HG03103 (cell line): Measurements from ENCODE around the gene CARM1.
"Not testable (repeated sequence)": the region's sequence is repeated elsewhere in the genome, so short reads cannot be mapped to it uniquely, and the experiment has no call there.

Experiments
- ATAC-seq: cut with Tn5 transposase; IDR thresholded peaks from one replicate; pipeline ENCODE4 v1.9.1; 2021; ENCODE audit warnings: low read depth; ENCODE audit not compliant: unreplicated experiment

The CARM1 gene

GRCh38 chr19:10870955-10871603 is at the start of gene CARM1:
TSS of gene CARM1 (plus strand) at chr19:10871553. CDS start at chr19:10871703, 150 bp downstream.
- peak; percentile 66 for ATAC-seq

- no peak for ATAC-seq
Observed at GRCh38 chr19:10823690-10824089, 47.7 kb upstream of the CARM1 start.

- no peak for ATAC-seq
Observed at GRCh38 chr19:10826231-10826630, 45.1 kb upstream of the CARM1 start.

- ATAC-seq: no peak
Observed at GRCh38 chr19:10826846-10827245, 44.5 kb upstream of the CARM1 start.

DNA sequence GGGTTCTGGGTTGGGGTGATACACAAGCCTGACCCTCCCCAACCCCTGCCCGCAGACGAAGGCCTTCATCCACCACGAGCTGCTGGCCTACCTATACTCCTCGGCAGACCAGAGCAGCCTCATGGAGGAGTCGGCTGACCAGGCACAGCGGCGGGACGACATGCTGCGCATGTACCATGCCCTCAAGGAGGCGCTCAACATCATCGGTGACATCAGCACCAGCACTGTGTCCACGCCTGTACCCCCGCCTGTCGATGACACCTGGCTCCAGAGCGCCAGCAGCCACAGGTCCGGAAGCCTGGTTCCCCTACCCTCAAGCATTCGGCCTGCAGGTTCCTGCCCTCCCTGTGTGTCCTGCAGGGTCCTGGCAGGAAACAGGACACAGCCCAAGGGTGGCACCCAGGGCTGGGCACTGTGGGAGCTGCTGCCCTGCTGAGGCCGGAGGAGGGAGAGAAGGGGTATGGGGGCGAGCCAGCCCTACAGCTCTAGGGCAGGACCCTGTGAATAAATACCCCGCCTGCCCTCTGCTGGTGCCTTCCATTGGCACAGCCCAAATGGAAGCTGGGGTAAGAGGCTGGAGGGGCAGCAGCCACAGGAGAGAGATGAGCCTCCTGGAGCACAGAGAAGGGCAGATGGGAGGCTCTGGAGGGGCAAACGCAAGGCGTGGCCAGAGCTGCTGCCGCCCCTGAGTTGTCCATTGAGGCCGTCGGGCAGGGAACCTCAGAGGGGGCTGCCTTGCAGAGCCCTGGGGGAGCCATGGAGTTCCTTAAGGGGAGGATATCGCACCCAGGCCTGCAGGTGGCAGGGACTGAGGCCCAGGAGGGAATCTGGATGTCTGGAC is 42.2 kb upstream of the CARM1 start:
- ATAC-seq: no peak

DNA sequence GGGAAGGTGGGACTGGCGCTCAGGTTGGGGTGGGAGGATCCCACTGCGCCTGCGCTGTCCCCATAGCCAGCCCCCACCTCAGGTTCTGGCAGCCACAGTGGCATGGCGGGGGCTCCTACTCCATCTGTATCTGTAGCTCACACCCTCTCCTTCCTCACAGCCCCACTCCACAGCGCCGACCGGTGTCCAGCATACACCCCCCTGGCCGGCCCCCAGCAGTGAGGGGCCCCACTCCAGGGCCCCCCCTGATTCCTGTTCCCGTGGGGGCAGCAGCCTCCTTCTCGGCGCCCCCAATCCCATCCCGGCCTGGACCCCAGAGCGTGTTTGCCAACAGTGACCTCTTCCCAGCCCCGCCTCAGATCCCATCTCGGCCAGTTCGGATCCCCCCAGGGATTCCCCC is 41.4 kb upstream of the CARM1 start:
- ATAC-seq: no peak

- no peak for ATAC-seq
Observed at GRCh38 chr19:10830370-10830769, 41.0 kb upstream of the CARM1 start.

- ATAC-seq: no peak
Observed at GRCh38 chr19:10830931-10831779, 40.2 kb upstream of the CARM1 start.

DNA sequence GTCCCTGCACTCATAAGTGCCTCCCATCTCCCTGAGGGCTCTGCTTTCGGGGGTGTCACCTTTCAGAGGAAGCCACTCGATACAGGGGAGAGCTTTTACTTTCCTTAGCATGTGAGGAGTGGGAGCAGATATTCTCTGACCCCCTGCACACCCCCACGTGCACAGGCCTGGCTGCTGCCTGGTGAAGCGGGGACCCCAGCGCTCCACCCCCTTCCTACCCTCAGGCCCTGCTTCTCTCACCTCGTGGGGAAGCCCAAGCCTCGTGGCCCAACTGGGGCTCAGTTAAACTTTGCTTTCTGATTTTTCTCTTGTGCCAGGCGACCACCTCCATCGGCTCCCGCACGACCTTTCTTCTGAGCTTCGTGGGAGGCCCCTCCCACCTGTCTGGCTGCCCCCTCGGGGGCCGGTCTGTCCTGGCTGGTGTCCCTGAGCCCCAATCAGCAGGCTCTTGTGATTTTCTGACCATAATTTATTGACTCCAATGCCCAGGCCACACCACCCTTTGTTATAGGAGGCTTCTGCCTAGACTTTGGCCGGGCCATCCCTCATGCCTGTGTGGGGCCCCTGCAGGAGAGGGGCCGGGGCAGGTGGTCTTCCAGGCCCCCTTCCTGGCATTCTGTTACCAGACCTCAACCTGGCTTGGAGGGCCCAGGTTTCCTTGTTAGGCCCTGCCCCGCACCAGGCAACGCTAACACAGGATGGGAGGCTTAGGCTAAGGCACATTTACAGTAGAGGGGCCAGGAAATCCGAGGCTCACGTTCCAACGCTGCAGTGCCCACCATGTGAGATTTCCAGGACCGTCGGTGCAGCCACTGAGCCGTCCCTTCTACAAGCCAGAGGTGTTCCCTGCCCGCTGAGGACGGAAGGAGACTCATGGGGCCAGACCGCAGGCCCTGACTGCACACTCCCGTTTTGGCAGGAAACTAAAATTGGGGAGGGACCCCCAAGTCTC is 39.1 kb upstream of the CARM1 start:
- ATAC-seq: no peak

DNA sequence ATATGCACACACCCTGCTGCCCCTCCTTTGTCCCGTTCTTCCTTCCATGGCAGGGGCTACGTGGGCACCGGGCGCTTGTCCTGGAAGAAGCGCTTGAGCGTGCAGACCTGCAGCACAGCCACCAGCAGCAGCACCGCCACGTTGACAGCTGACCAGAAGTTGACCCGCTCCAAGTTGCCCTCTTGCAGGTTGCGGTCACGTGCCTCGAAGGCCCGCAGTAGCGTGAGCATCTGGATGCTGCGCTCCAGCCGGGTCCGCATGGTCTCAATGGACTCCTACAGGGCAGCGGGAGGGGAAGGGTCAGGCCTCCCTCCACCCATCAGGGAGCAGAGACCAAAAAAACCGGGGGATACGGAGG is 38.4 kb upstream of the CARM1 start:
- no peak for ATAC-seq

DNA sequence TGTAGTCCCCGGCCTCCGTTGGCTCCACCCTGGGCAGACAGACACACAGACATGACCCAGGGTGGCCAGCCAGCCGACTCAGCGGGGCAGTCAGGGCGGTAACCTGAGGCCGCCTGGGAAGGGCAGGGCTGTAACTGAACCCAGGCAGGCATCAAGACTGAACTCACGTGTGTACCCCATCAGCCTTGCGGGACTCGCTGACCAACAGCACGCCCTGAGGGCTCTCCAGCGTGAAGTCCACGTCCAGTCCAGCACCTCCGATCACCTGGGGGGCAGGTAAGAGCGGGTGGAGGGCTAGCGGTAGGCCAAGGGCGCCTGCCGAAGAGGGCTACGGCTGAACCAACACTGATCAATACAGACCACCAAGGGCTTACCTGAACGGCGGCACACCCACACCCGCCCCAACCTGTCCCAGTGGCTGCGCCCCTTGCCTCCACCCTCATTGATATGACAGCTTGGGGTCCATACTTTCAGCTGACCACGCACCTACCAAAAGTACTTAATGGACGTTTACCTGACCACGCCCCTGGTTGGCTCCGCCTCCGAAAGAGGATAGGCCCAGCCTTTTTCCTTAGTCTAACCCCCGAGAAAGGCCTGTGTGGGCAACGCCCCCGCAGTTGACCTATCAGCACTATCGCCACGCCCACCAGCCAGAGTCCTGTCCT is 36.1 kb upstream of the CARM1 start:
- no peak for ATAC-seq

DNA sequence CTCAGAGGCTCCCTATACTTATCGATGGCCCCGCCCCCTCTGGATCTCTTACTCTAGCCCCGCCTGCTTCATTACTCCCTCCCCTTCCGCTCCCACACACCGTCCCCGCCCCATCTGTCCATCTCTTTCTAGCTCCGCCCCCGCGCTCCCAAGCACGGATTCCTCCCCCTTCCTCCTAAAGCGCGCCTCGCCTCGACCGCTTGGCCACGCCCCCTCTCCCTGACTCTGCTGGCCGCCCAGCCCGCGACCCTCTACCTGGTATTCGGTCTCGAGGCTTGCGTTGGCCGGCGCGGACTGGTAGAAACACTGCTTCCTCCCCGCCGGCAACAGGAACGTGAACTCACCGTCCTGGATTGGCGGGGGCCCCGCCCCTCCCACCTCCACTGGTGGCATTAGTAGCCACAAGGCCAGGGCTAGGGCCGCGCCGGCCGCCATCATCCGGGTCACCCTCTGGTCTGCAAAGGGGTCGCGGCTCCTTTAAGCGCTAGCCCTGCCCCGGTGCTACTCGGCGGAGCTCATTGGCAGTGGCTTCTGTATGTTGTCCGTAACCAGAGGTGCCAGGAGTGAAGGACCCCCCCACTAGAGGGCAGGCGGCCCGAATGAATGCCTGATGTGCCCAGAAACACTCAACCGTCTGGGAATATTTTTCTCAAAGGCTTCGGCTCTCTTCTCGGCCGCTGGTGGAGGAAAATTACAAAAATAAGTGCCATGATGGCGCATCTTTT is 35.4 kb upstream of the CARM1 start, which contains the start of gene TMED1:
TMED1 (minus strand) TSS at position 459 of the 725 bp plus-strand sequence; CDS start at position 438, 21 bp downstream.
- peak; percentile 79 for ATAC-seq

DNA sequence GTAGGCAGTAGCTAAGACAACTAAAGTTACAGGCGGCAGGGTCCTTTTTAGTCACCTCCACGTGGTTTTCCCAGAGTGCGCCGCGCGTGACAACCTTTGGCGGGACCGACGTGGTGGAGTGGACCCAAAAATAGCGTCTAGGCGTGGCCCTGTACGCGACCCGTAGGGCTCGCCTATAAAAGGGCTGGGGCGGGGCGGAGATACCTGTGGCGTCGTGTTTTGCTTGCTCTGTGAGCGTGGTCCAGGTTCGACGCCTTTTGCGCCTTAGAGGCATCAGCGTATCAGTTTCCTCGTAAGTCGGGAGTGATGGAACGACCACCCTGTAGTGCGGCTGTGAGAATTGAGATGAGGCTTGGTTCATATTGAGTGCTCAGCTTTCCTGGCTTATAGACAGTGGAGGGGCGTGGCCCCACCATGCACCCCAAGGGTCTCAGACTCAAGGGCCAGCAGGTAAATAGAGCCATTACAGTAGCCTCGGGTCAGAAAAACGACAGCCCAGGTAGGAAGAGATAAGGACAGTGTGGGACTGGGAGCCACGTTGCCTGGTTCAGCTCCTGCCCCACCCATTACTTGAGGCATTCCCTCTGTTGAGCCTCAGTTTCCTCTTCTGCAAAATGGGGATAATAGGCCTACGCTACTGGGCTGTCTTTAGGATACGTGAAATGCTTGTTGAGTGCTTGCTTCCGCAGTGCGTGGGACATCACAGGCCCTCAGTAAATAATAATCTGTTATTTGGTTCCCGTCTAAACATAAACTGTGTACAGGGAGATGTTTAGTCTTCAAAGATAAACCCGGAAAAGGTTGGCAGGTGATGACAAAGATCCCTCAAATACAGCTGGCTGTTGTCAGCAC is 34.6 kb upstream of the CARM1 start:
- ATAC-seq: peak; percentile 19

GRCh38 chr19:10837649-10838048 is 33.7 kb upstream of the CARM1 start:
- not testable (repeated sequence) for ATAC-seq

- no peak for ATAC-seq
Observed at GRCh38 chr19:10838377-10838776, 33.0 kb upstream of the CARM1 start.

DNA sequence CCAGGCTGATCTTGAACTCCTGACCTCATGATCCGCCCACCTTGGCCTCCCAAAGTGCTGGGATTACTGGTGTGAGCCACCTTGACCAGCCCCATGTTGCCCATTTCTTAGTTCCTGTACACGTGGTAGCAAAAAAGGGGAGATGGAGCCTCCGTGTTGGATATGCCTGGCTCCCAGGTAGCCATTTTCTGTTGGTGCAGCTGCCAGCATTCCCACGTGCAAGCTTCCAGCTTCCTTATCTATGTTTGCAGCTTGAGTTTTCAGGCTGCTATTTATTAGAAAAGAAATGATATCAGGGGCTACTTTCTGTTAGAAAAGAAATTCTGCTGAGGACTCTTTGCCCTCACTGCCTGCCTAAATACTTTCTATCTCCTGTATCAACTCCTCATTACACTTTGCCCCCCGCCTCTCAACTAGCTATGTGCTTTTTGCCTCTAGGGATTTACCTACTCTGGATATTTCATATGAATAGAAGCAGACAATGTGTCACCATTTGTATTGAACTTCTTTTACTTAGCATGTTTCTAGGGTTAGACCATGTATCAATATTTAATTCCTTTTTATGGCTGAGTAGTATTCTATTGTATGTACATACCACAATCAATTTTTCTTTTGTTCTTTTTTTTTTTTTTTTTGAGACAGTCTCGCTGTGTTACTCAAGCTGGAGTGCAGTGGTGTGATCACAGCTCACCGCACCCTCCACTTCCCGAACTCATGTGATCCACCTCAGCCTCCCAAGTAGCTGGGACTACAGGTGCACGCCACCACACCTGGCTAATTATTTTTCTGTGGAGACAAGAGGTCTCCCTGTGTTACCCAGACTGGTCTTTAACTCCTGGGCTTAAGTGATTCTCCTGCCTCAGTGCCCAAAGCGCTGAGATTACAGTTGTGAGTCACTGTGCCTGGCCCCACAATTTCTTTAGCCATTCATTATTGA is 32.0 kb upstream of the CARM1 start:
- ATAC-seq: no peak

- ATAC-seq: no peak
Observed at GRCh38 chr19:10842788-10843187, 28.6 kb upstream of the CARM1 start.
